Natural killer cell (primary cell): Measurements from ENCODE around the gene PLXNA4. TPM values are rescaled to one million over a fixed set of nuclear protein-coding genes. Genes with fewer than 3 reads are reported as not detected.

Experiments
- ATAC-seq, 3 donors: fragments of 150-1000 bp in 2 of 3; fragments of 200-7000 bp in 1 of 3; cut with Tn5 transposase; 1 replicate in 1 of 3; 2 replicates in 2 of 3; pipeline ENCODE4 v1.10.0; 2021; ENCODE audit warnings: mild to moderate bottlenecking in 2 of 3, moderate library complexity in 2 of 3
- DNase-seq, 2 donors: peaks; one replicate each; pipeline versions ENCODE4 v3.0.0 to v3.0.0-alpha.2; 2013 to 2021; ENCODE audit warnings: mixed read lengths in 1 of 2
- H3K27ac ChIP-seq: one replicate; pipeline ENCODE4 v1.5.1; 2013; ENCODE audit warnings: mild to moderate bottlenecking, low read length
- H3K27me3 ChIP-seq: one replicate; pipeline ENCODE4 v1.6.1; 2013; ENCODE audit warnings: low read length; ENCODE audit not compliant: control insufficient read depth, insufficient read depth
- H3K36me3 ChIP-seq: one replicate; pipeline ENCODE4 v1.6.1; 2013; ENCODE audit warnings: low read length; ENCODE audit not compliant: control insufficient read depth, insufficient read depth
- H3K4me1 ChIP-seq: one replicate; pipeline ENCODE4 v1.6.1; 2013; ENCODE audit warnings: low read length; ENCODE audit not compliant: control insufficient read depth, insufficient read depth
- H3K4me3 ChIP-seq: one replicate; pipeline ENCODE4 v1.5.1; 2013; ENCODE audit warnings: low read length
- H3K9me3 ChIP-seq: one replicate; pipeline ENCODE4 v1.6.1; 2013; ENCODE audit warnings: low read length; ENCODE audit not compliant: control insufficient read depth, insufficient read depth
- H3K27ac Mint-ChIP-seq, 2 donors: one replicate each; pipeline ENCODE4 v1.8.0; 2022; ENCODE audit warnings: mild to moderate bottlenecking in 2 of 2, mixed read lengths in 2 of 2, moderate library complexity in 1 of 2
- H3K27me3 Mint-ChIP-seq, 2 donors: one replicate each; pipeline ENCODE4 v1.8.0; 2022; ENCODE audit warnings: low read depth in 2 of 2, mixed read lengths in 2 of 2
- H3K36me3 Mint-ChIP-seq: one replicate; pipeline ENCODE4 v1.8.0; 2022; ENCODE audit warnings: mixed read lengths
- H3K4me1 Mint-ChIP-seq, 2 donors: one replicate each; pipeline ENCODE4 v1.8.0; 2022; ENCODE audit warnings: mixed read lengths in 2 of 2
- H3K4me3 Mint-ChIP-seq: one replicate; pipeline ENCODE4 v1.8.0; 2022; ENCODE audit warnings: mild to moderate bottlenecking, moderate library complexity, mixed read lengths
- H3K9me3 Mint-ChIP-seq, 2 donors: one replicate each; pipeline ENCODE4 v1.8.0; 2022; ENCODE audit warnings: mixed read lengths in 2 of 2
- CTCF ChIP-seq: fragments of 200-600 bp; IDR thresholded peaks from one replicate; pipeline ENCODE4 v1.8.0; 2022; ENCODE audit warnings: antibody characterized with exemption
- WGBS: methylation state at CpG from one replicate; pipeline ENCODE4 v1.1.7; 2013; ENCODE audit warnings: missing lambda C conversion rate; ENCODE audit not compliant: insufficient coverage; 5-methylcytosine and 5-hydroxymethylcytosine counted together
- intact Hi-C: fragments of 100-400 bp; cut with micrococcal nuclease; formaldehyde crosslinking; loops from one replicate; pipeline ENCODE4 v1.14.2; 2022
- total RNA-seq, 4 donors: library from RNA; stranded (reverse); fragments of 120-200 nt in 1 of 4; gene quantifications; one replicate each; pipeline versions ENCODE4 v1.2.3 to v1.2.4, GENCODE V29; 2013 to 2022

PLXNA4 gene
- total RNA-seq, 3 donors from 2014 or later (not counting 1 experiment from before 2014, with no cell fraction given): 5.1 to 15.3 (median 10.9) TPM

DNA sequence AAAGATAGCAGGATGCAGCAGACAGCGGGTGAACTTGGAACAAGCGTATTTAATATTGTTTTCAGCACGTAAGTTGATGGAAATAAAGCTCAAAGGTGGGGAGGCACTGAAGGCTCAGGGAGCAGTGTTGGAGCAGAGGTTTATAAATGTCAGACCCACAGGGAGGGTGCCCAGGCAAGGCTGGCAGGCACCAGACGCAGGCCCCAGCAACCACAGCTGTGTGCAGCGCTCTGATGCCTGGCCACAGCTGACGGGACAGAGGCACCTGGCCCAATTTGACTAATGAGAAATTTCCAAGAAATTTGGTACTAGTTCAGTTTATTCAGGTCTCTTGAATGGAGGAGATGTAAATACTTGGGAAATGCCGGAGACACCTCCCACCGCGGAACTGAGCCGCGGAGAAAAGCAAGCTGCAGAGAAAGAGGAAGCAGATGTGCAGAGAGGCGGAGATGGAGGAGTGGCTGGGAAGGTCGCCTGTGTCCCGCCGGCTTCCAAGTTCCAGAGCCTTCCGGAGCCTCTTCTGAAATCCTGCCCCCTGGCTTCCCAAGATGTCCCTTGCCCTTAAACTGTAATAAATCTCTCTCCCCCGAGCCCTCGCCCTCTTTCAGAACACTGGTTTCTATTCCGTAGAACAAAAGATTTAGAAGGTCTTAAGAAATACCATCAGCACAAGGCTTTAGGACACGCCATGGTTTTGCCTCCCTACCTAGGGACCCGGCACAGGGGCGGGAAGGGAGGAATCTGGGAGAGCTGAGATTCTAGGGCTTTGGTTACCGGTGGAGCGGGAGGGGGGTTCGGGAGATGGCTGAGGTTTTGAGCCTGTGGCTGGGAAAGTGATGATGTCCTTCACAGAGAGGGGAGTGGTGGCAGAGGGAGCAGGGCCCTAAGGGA lies 38.4 kb upstream of the PLXNA4 start:
- no peak overlapping the region for H3K27ac Mint-ChIP-seq
- no peaks in the 10 kb centered on the region for H3K9me3 Mint-ChIP-seq
- no peak overlapping the region for H3K4me3 ChIP-seq
- H3K4me1 ChIP-seq: peaks cover 7% of the 10 kb centered on the region
- TF ChIP-seq CTCF: no peak
- H3K4me1 Mint-ChIP-seq: peaks cover 11% of the 10 kb centered on the region in 2 donors
- H3K36me3 Mint-ChIP-seq: no peaks in the 10 kb centered on the region
- 25% methylated on average over 24 of the region's 25 CpGs for WGBS
- H3K27me3 ChIP-seq: no peaks in the 10 kb centered on the region
- H3K36me3 ChIP-seq: no peaks in the 10 kb centered on the region
- H3K27me3 Mint-ChIP-seq: peaks cover 27% of the 10 kb centered on the region in 2 donors
- no peaks in the 10 kb centered on the region for H3K9me3 ChIP-seq
- peak overlapping the region; percentile 64 for H3K4me3 Mint-ChIP-seq
- DNase-seq (no peak), ATAC-seq (no peak)
- intact Hi-C loops: no loop called here
- H3K27ac ChIP-seq: no peak overlapping the region

DNA sequence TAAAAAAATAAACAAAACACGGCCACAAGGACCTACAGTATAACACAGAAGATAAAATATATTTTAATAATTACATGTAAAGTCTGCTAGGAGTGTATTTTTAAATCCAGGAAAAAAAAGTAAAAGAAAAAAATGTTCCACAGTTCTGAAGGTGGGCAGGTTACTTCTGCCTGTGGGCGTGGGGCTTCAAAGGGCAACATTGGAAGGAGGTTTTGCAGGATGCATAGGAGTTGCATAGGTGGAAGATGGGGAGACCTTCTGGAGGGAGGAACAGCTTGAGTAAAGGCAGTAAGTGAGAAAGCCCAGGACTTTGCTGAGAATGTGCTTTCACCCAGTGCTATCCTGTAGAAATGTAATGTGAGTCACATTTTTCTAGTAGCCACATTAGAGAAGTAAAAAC lies 37.5 kb upstream of the PLXNA4 start:
- H3K36me3 ChIP-seq: no peaks in the 10 kb centered on the region
- no peak overlapping the region for H3K27ac Mint-ChIP-seq
- DNase-seq (no peak), ATAC-seq (no peak)
- no peak for TF ChIP-seq CTCF
- no peak overlapping the region for H3K27ac ChIP-seq
- no peaks in the 10 kb centered on the region for H3K27me3 ChIP-seq
- H3K4me3 Mint-ChIP-seq: no peak overlapping the region
- peaks cover 7% of the 10 kb centered on the region for H3K4me1 ChIP-seq
- H3K9me3 ChIP-seq: no peaks in the 10 kb centered on the region
- no peaks in the 10 kb centered on the region for H3K9me3 Mint-ChIP-seq
- H3K27me3 Mint-ChIP-seq: peaks cover 27% of the 10 kb centered on the region in 2 donors
- no peaks in the 10 kb centered on the region for H3K36me3 Mint-ChIP-seq
- 100% methylated on average over 1 of the region's 2 CpGs for whole genome bisulfite sequencing
- intact Hi-C loops: no loop called here
- peaks cover 11% of the 10 kb centered on the region in 2 donors for H3K4me1 Mint-ChIP-seq
- H3K4me3 ChIP-seq: no peak overlapping the region

DNA sequence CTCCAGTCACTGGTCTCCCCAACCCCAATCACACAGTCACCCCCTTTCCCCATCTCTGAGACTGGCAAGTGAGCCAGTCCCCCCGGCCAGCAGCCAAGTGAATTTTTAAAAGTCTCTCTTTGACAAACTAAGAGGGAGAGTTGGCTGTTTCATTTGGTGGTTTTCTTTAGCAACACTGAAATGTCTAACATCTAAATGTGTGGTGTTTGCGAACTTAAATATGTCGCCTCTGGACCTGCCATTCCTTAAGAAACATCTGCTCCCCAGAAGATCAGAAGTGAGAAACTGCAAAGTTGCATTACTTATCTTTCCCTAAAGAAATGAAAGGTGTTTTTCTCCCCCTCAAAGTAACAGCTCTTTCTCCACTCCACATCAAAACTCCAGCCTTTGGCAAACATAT lies 34.7 kb upstream of the PLXNA4 start:
- no peak for ATAC-seq
- Histone ChIP-seq H3K4me3 (no peak overlapping the region), H3K27ac (no peak overlapping the region), H3K27me3 (no peaks in the 10 kb centered on the region), H3K36me3 (no peaks in the 10 kb centered on the region), H3K4me1 (peaks cover 7% of the 10 kb centered on the region), H3K9me3 (no peaks in the 10 kb centered on the region)
- no peak for DNase-seq
- WGBS: 100% methylated on average over 2 of the region's 3 CpGs
- Mint-ChIP-seq H3K27me3 (peaks cover 23 to 25% of the 10 kb centered on the region in 2 donors), H3K4me1 (peaks cover 11% of the 10 kb centered on the region in 2 donors), H3K27ac (no peak overlapping the region), H3K36me3 (no peaks in the 10 kb centered on the region), H3K4me3 (no peak overlapping the region), H3K9me3 (no peaks in the 10 kb centered on the region)
- intact Hi-C loops: no loop called here
- TF ChIP-seq CTCF: no peak
